GM12878 (cell line): Measurements from ENCODE around the gene DKKL1. TPM values are rescaled to one million over a fixed set of nuclear protein-coding genes. Genes with fewer than 3 reads are reported as not detected.

Source experiments
- ATAC-seq: fragments of 200-7000 bp; cut with Tn5 transposase; 3 replicates; pipeline ENCODE4 v1.9.1; 2020; ENCODE audit warnings: mild to moderate bottlenecking, moderate library complexity
- BruUV-seq: library from RNA; stranded (reverse); fragments of 400-500 nt; replicated peaks from 2 replicates; lab custom pipeline; 2021; lab: Mats Ljungman, UMichigan
- CTCF ChIA-PET: fragments of 300-600 bp; sonication (Branson Sonifier 250); formaldehyde crosslinking; extraction: SDS; loops from one replicate; lab custom pipeline; 2021; ENCODE audit warnings: inconsistent platforms; lab: Yijun Ruan, JAX
- POLR2A ChIA-PET: fragments of 350-600 bp; formaldehyde crosslinking; extraction: SDS; loops from one replicate; lab custom pipeline; 2021; ENCODE audit warnings: inconsistent platforms; lab: Charles Lee
- RAD21 ChIA-PET: fragments of 300-600 bp; sonication (Branson Sonifier 250); formaldehyde crosslinking; loops from one replicate; lab custom pipeline; 2023; ENCODE audit warnings: antibody characterized with exemption; ENCODE audit not compliant: unreplicated experiment; lab: Charles Lee
- SMC1A ChIA-PET: fragments of 300-600 bp; sonication (Branson Sonifier 250); formaldehyde crosslinking; loops from one replicate; lab custom pipeline; 2023; ENCODE audit not compliant: unreplicated experiment, uncharacterized antibody; lab: Charles Lee
- DNase-seq: peaks from one replicate; pipeline ENCODE4 v3.0.0-alpha.2; 2011; ENCODE audit warnings: low read depth, low spot score
- FAIRE-seq: peaks from 3 replicates; lab custom pipeline; 2011; peaks lifted over from hg19 to GRCh38; lab: Jason Lieb, UNC
- H2AFZ ChIP-seq: 2 replicates; pipeline ENCODE4 v1.6.0; 2011; ENCODE audit warnings: low read depth, low read length, control low read depth; ENCODE audit not compliant: control insufficient read depth
- H3K27ac ChIP-seq: 2 replicates; pipeline ENCODE4 v1.5.1; 2011; ENCODE audit warnings: control low read depth; ENCODE audit not compliant: control insufficient read depth, insufficient read depth
- H3K27me3 ChIP-seq, 2 experiments: replicated peaks in 1 of 2; 2 replicates each; pipeline versions ENCODE4 v1.6.0 to v1.6.1; 2011; ENCODE audit warnings: low read length in 1 of 2; ENCODE audit not compliant: control insufficient read depth in 2 of 2, insufficient read depth in 2 of 2
- H3K36me3 ChIP-seq, 2 experiments: 2 replicates each; pipeline ENCODE4 v1.5.1; 2011; ENCODE audit warnings: low read length in 1 of 2; ENCODE audit not compliant: control insufficient read depth in 2 of 2, insufficient read depth in 2 of 2
- H3K4me1 ChIP-seq: 2 replicates; pipeline ENCODE4 v1.6.1; 2011; ENCODE audit warnings: mild to moderate bottlenecking, low read length, moderate library complexity, mixed read lengths; ENCODE audit not compliant: control insufficient read depth, insufficient read depth
- H3K4me2 ChIP-seq: 2 replicates; pipeline ENCODE4 v1.6.0; 2011; ENCODE audit warnings: control low read depth; ENCODE audit not compliant: control insufficient read depth, insufficient read depth
- H3K4me3 ChIP-seq: fragments of 200-600 bp; sonication (generic); 2 replicates; pipeline ENCODE4 v1.5.1; 2016
- H3K79me2 ChIP-seq: 2 replicates; pipeline ENCODE4 v1.6.0; 2011; ENCODE audit warnings: low read length; ENCODE audit not compliant: control insufficient read depth, insufficient read depth
- H3K9ac ChIP-seq: 2 replicates; pipeline ENCODE4 v1.8.0; 2011; ENCODE audit warnings: low read length, control low read depth, mixed read lengths; ENCODE audit not compliant: control insufficient read depth, insufficient read depth
- H3K9me3 ChIP-seq: replicated peaks from 3 replicates; pipeline ENCODE4 v1.5.1; 2011; ENCODE audit warnings: mild to moderate bottlenecking, low read length; ENCODE audit not compliant: control insufficient read depth, insufficient read depth
- H4K20me1 ChIP-seq: 2 replicates; pipeline ENCODE4 v1.6.0; 2011; ENCODE audit not compliant: control insufficient read depth, insufficient read depth
- ASH2L ChIP-seq: fragments of 300-600, 200-600 bp; sonication (generic); IDR thresholded peaks from 2 replicates; pipeline ENCODE4 v1.6.1; 2017; ENCODE audit warnings: low read depth, mild to moderate bottlenecking, borderline replicate concordance
- ATF7 ChIP-seq: fragments of 450-650 bp; IDR thresholded peaks from 2 replicates; pipeline ENCODE4 v1.6.1; 2016; ENCODE audit warnings: low read depth, mild to moderate bottlenecking
- CEBPB ChIP-seq, 2 experiments: fragments of 150-350 bp in 1 of 2; IDR thresholded peaks; 2 replicates each; pipeline ENCODE4 v1.6.1; 2012 to 2014; ENCODE audit warnings: low read depth in 2 of 2, low read length in 2 of 2, borderline replicate concordance in 1 of 2, inconsistent platforms in 1 of 2
- CHD4 ChIP-seq: fragments of 200-600 bp; sonication (generic); IDR thresholded peaks from 2 replicates; pipeline ENCODE4 v1.6.1; 2016; ENCODE audit warnings: mild to moderate bottlenecking
- E2F4 ChIP-seq: IDR thresholded peaks from 2 replicates; pipeline ENCODE4 v1.6.1; 2012; ENCODE audit warnings: low read depth, low read length, improper control_type of control experiment
- ETV6 ChIP-seq, 2 experiments: fragments of 450-650 bp in 1 of 2; IDR thresholded peaks in 1 of 2; conservative IDR thresholded peaks in 1 of 2; 2 replicates each; pipeline ENCODE4 v1.6.1; 2014; ENCODE audit warnings: antibody characterized with exemption in 1 of 2, borderline replicate concordance in 1 of 2, low read depth in 1 of 2, mild to moderate bottlenecking in 1 of 2, moderate library complexity in 1 of 2
- FOXM1 ChIP-seq: IDR thresholded peaks from 2 replicates; pipeline ENCODE4 v1.6.1; 2012; ENCODE audit warnings: low read depth, mild to moderate bottlenecking, inconsistent platforms, low read length, moderate library complexity
- IKZF2 ChIP-seq, 2 experiments: fragments of 450-650 bp; IDR thresholded peaks; 2 replicates each; pipeline ENCODE4 v1.6.1; 2017; ENCODE audit warnings: mild to moderate bottlenecking in 2 of 2, moderate library complexity in 2 of 2
- MXI1 ChIP-seq: fragments of 150-350 bp; IDR thresholded peaks from 2 replicates; pipeline ENCODE4 v1.6.1; 2011; ENCODE audit warnings: low read depth, mild to moderate bottlenecking, inconsistent platforms, low read length, improper control_type of control experiment
- MYB ChIP-seq: fragments of 150-350 bp; IDR thresholded peaks from 2 replicates; pipeline ENCODE4 v1.6.1; 2014; ENCODE audit warnings: mild to moderate bottlenecking, low read depth, low read length, borderline replicate concordance
- NFYA ChIP-seq: IDR thresholded peaks from 2 replicates; pipeline ENCODE4 v1.6.1; 2011; ENCODE audit warnings: low read depth, mild to moderate bottlenecking, low read length, improper control_type of control experiment, borderline replicate concordance
- PAX8 ChIP-seq: fragments of 450-650 bp; IDR thresholded peaks from 2 replicates; pipeline ENCODE4 v1.6.1; 2017; ENCODE audit warnings: mild to moderate bottlenecking, moderate library complexity
- PRDM15 ChIP-seq: fragments of 450-650 bp; formaldehyde crosslinking; IDR thresholded peaks from 2 replicates; pipeline ENCODE4 v1.4.0; 2020; ENCODE audit warnings: mild to moderate bottlenecking, moderate library complexity
- SMARCA5 ChIP-seq: fragments of 450-650 bp; IDR thresholded peaks from 2 replicates; pipeline ENCODE4 v1.6.1; 2017; ENCODE audit warnings: mild to moderate bottlenecking
- SMC3 ChIP-seq: IDR thresholded peaks from 2 replicates; pipeline ENCODE4 v1.6.1; 2011; ENCODE audit warnings: low read length, improper control_type of control experiment, borderline replicate concordance
- SREBF1 ChIP-seq: IDR thresholded peaks from 2 replicates; pipeline ENCODE4 v1.6.1; 2012; ENCODE audit warnings: mild to moderate bottlenecking, low read length
- ZNF217 ChIP-seq: fragments of 450-650 bp; IDR thresholded peaks from 2 replicates; pipeline ENCODE4 v1.6.1; 2017; ENCODE audit warnings: antibody characterized with exemption, mild to moderate bottlenecking
- WGBS: methylation state at CpG from one replicate; pipeline ENCODE4 v1.1.6; 2016; ENCODE audit warnings: low lambda C conversion rate; ENCODE audit not compliant: insufficient replicate concordance, insufficient coverage; ENCODE audit errors: missing lambda C conversion rate; 5-methylcytosine and 5-hydroxymethylcytosine counted together
- in situ Hi-C: fragments of 300-500 bp; cut with MboI; formaldehyde crosslinking; loops from 9 replicates; pipeline ENCODE4 v1.14.3; 2018; ENCODE audit warnings: mixed read lengths
- intact Hi-C: fragments of 100-400 bp; cut with micrococcal nuclease; formaldehyde crosslinking; loops from one replicate; pipeline ENCODE4 v1.14.2; 2022; ENCODE audit not compliant: unreplicated experiment
- polyA plus RNA-seq, 11 experiments: library from polyadenylated mRNA; depleted of rRNA in 4 of 11; unstranded in 6 of 11; stranded (reverse) in 5 of 11; fragments of >200 nt; fragmentation: Nextera tagmentation in 4 of 11; fragmentation: Illumina TruSeq in 1 of 11; extraction: Ambion mirVana in 4 of 11; extraction: Trizol in 1 of 11; gene quantifications; 1 replicate in 1 of 11; 2 replicates in 10 of 11; pipeline versions ENCODE4 v1.2.1 to v1.2.3, GENCODE V29; 2011 to 2016; ENCODE audit warnings: inconsistent platforms in 2 of 11, missing spikeins in 2 of 11, low read depth in 1 of 11
- total RNA-seq, 4 experiments: library from RNA; depleted of rRNA in 3 of 4; stranded (reverse); fragments of >200 nt in 3 of 4; fragmentation: Illumina TruSeq in 1 of 4; extraction: Trizol in 1 of 4; gene quantifications; 2 replicates each; pipeline versions ENCODE4 v1.2.1 to v1.2.3, GENCODE V29; 2013 to 2021
- TF ChIP-seq, protein P1 (sequence below): fragments of 450-650 bp; IDR thresholded peaks from 2 replicates; pipeline ENCODE4 v1.6.1; 2017; ENCODE audit warnings: antibody characterized with exemption, mild to moderate bottlenecking, moderate library complexity

The DKKL1 gene
- total and polyA plus RNA-seq, 10 of the 15 experiments (the other 5 are each of a cell fraction or from before 2014, with no cell fraction given): not detected

GRCh38 chr19:49364083-49364737 lies 533 bp downstream of the DKKL1 start:
- peaks cover 12 to 15% of the 10 kb centered on the region in 2 experiments; a peak in 3 of 4 replicates for H3K27me3 ChIP-seq
- intact Hi-C loops (no loop called here), in situ Hi-C loops (no loop called here)
- H3K9ac ChIP-seq: no peak overlapping the region
- no peak overlapping the region for H3K27ac ChIP-seq
- ChIA-PET SMC1A (no interaction called here), CTCF (no interaction called here), RAD21 (no interaction called here), POLR2A (no interaction called here)
- BruUV-seq: no TSS peak
- no peaks in the 10 kb centered on the region for H4K20me1 ChIP-seq
- H3K36me3 ChIP-seq: no peaks in the 10 kb centered on the region
- DNase-seq (no peak), FAIRE-seq (no peak), ATAC-seq (no peak)
- no peaks in the 10 kb centered on the region; the same call in 2 of the 3 replicates for H3K9me3 ChIP-seq
- H3K4me3 ChIP-seq: no peak overlapping the region
- 70% methylated on average over 18 of the region's 27 CpGs for WGBS
- no peak overlapping the region for H2AFZ ChIP-seq
- H3K4me2 ChIP-seq: no peak overlapping the region; the same call in 1 of the 2 replicates
- TF ChIP-seq SMARCA5 (no peak), ATF7 (no peak), E2F4 (no peak), MYB (no peak), ETV6 (conservative IDR thresholded peaks at IDR 0.05 in 1 of 2, IDR thresholded peaks at IDR 0.05 in 1 of 2; ENCODE audit: borderline replicate concordance in 1 of 2, low read depth in 1 of 2) (no peak), IKZF2 (IDR thresholded peaks at IDR 0.05) (no peak), ASH2L (no peak), SMC3 (no peak), ZNF217 (no peak), FOXM1 (no peak), PAX8 (no peak), PRDM15 (CRISPR knock-in tag) (no peak), NFYA (no peak), CEBPB (IDR thresholded peaks at IDR 0.05; ENCODE audit: borderline replicate concordance in 1 of 2, low read depth in 2 of 2, low read length in 2 of 2) (no peak), MXI1 (no peak), SREBF1 (no peak), CHD4 (no peak)
- TF ChIP-seq, protein P1, sequence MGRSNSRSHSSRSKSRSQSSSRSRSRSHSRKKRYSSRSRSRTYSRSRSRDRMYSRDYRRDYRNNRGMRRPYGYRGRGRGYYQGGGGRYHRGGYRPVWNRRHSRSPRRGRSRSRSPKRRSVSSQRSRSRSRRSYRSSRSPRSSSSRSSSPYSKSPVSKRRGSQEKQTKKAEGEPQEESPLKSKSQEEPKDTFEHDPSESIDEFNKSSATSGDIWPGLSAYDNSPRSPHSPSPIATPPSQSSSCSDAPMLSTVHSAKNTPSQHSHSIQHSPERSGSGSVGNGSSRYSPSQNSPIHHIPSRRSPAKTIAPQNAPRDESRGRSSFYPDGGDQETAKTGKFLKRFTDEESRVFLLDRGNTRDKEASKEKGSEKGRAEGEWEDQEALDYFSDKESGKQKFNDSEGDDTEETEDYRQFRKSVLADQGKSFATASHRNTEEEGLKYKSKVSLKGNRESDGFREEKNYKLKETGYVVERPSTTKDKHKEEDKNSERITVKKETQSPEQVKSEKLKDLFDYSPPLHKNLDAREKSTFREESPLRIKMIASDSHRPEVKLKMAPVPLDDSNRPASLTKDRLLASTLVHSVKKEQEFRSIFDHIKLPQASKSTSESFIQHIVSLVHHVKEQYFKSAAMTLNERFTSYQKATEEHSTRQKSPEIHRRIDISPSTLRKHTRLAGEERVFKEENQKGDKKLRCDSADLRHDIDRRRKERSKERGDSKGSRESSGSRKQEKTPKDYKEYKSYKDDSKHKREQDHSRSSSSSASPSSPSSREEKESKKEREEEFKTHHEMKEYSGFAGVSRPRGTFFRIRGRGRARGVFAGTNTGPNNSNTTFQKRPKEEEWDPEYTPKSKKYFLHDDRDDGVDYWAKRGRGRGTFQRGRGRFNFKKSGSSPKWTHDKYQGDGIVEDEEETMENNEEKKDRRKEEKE: no peak
- no peaks in the 10 kb centered on the region for H3K79me2 ChIP-seq
- H3K4me1 ChIP-seq: peaks cover 7% of the 10 kb centered on the region
